ENCODE data around the gene CD3E.

DNA sequence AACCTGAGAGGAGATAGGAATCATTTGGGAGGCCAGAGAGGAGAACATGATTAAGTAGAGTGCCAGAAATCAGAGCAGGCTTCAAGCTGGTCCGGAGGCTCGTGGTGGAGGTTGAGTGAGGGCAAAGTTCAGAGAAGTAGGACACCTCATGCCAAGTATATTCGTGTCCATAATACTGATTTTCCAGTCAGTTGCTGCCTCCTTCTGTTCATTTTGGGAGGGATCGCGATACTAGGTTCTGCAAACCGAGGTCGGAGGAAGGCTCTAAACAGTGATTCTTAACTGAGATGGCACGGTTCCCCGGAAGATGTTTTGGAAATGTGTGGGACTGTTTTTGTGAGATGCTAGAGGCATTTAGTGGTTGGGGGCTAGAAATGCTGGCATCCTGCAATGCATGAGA, 13.6 kb upstream of the CD3E start:
- TF ChIP-seq CTCF (IDR thresholded peaks at IDR 0.05): peak; percentile 41 to 76 (median 58)
- TF ChIP-seq POLR2A (IDR thresholded peaks at IDR 0.05): no peak

All from upper lobe of left lung (tissue), 4 donors.